Activated naive CD4-positive, alpha-beta T cell treated with anti-CD3 and anti-CD28 coated beads, Interleukin-2, amount 50 U/mL, for 72 hours (primary cell): Measurements from ENCODE around the gene PGGT1B. TPM values are rescaled to one million over a fixed set of nuclear protein-coding genes. Genes with fewer than 3 reads are reported as not detected.
A peak's percentile ranks its signal among the peaks of the same experiment; 100 is the strongest.

ENCODE experiments used
- ATAC-seq, 2 donors: fragments of 150-1000 bp; cut with Tn5 transposase; 2 replicates each; pipeline ENCODE4 v1.10.0; 2021; ENCODE audit warnings: mild to moderate bottlenecking in 2 of 2, moderate library complexity in 2 of 2
- DNase-seq, 2 donors: peaks; one replicate each; pipeline ENCODE4 v3.0.0; 2021 to 2022; ENCODE audit warnings: low spot score in 2 of 2
- H3K27ac Mint-ChIP-seq, 2 donors: one replicate each; pipeline ENCODE4 v1.8.0; 2022; ENCODE audit warnings: mild to moderate bottlenecking in 2 of 2, mixed read lengths in 2 of 2
- H3K36me3 Mint-ChIP-seq, 2 donors: one replicate each; pipeline ENCODE4 v1.8.0; 2022; ENCODE audit warnings: mixed read lengths in 2 of 2
- H3K9me3 Mint-ChIP-seq, 2 donors: one replicate each; pipeline ENCODE4 v1.8.0; 2022; ENCODE audit warnings: mixed read lengths in 2 of 2
- total RNA-seq, 2 donors: library from RNA; stranded (reverse); gene quantifications; one replicate each; pipeline ENCODE4 v1.2.3, GENCODE V29; 2022

The PGGT1B gene
- total RNA-seq, 2 donors from 2014 or later, result 39.3 to 41.5 TPM

DNA sequence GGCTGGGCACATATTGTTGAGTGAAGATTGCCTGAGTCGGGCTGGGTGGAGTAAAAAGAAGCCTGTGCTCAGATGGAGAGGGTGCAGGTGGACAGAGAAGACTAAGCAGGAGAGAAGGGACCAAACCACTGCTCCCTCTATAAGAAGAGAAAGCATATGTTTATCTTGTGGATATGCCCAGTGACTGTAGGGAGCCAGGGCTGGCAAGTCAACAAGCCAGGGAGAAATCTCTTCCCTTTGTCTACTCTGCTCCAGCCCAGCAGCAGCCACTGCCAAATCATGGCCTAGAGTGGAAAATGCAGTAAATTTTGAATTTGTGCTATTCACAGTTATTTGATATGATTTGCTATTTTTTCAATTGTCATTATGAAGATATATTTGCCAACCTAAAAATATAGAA, 59.7 kb downstream of the PGGT1B start:
- no peak for DNase-seq
- no peak for ATAC-seq
- peaks cover 0 to 4% of the 10 kb centered on the region in 2 donors for H3K9me3 Mint-ChIP-seq
- peaks cover 0 to 4% of the 10 kb centered on the region in 2 donors for H3K36me3 Mint-ChIP-seq
- H3K27ac Mint-ChIP-seq, result no peak overlapping the region

DNA sequence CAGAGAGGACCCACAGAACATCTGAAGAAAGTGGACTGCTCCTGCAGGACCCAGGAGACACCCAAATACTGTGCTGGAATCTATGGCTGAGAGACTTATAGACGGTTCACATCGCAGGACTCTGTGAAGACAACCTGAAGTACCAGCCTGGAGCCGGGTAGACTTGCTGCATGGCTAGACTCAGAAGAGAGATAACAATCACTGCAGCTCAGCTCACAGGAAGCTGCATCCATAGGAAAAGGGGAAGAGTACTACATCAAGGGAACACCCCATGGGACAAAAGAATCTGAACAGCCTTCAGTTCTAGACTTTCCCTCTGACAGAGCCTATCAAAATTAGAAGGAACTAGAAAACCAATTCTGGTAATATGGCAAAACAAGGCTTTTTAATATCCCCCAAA, 66.5 kb downstream of the PGGT1B start:
- peaks cover 0 to 4% of the 10 kb centered on the region in 2 donors for H3K9me3 Mint-ChIP-seq
- ATAC-seq, result no peak
- no peak overlapping the region for H3K27ac Mint-ChIP-seq
- H3K36me3 Mint-ChIP-seq, result peaks cover 0 to 4% of the 10 kb centered on the region in 2 donors
- no peak for DNase-seq

DNA sequence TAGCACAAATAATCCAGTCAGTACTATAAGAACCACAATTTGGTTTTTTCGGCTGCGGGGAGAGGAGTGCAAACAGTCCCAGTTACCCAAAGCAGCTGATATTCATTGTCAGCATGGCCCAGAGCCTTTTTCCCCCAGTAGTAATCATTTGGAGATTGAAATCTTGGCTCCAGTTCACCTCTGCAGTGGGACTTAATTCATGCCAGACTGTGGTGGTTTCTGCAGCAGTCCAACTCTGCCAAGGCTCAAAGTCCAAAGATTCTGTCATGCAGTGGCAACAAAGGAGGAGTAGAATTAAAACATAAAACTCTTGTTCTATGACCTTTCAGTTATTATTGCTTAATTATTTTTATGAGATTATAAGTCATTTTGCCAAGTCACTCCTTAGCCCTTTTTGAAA, 68.0 kb downstream of the PGGT1B start:
- Mint-ChIP-seq H3K27ac (no peak overlapping the region), H3K36me3 (no peaks in the 10 kb centered on the region), H3K9me3 (no peaks in the 10 kb centered on the region)
- DNase-seq (no peak), ATAC-seq (no peak)

DNA sequence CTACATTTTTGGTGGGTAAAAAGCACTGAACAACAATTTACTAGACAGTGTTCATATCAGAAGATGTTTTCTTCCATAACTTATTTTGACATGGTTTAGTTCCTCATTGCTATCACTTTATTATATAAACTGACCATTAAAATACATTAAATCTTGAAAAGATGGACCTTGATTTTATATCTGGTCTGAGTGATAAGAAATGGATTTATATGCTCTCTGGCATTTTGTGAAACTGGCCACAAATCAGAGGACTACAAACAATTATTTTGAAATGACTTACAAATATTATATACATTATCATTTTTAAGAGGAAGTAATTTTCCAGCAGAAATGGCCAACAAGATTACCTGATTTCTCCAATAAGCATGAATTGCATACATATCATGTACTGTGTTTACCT, 69.4 kb downstream of the PGGT1B start:
- ATAC-seq, result no peak
- no peak for DNase-seq
- Mint-ChIP-seq H3K9me3 (no peaks in the 10 kb centered on the region), H3K27ac (no peak overlapping the region), H3K36me3 (no peaks in the 10 kb centered on the region)

DNA sequence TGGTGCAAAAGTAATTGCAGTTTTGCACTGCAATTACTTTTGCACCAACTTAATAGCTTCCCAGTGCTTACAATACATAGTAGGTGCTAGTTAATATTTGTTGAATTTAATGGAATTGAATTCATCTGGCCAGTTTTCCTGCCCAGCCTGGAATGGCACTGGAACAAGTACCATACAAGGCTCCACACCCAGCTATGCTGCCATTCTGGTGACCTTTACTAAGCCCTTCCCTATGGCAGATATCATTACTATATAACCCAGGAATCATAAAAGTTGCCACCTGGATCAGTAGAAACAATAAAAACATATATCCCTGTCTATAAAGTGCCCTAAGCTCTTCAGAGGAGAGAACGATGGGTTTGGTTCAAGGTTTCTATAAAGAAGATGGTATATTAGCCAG, 70.6 kb downstream of the PGGT1B start:
- DNase-seq (no peak), ATAC-seq (no peak)
- Mint-ChIP-seq H3K27ac (no peak overlapping the region), H3K36me3 (no peaks in the 10 kb centered on the region), H3K9me3 (no peaks in the 10 kb centered on the region)

DNA sequence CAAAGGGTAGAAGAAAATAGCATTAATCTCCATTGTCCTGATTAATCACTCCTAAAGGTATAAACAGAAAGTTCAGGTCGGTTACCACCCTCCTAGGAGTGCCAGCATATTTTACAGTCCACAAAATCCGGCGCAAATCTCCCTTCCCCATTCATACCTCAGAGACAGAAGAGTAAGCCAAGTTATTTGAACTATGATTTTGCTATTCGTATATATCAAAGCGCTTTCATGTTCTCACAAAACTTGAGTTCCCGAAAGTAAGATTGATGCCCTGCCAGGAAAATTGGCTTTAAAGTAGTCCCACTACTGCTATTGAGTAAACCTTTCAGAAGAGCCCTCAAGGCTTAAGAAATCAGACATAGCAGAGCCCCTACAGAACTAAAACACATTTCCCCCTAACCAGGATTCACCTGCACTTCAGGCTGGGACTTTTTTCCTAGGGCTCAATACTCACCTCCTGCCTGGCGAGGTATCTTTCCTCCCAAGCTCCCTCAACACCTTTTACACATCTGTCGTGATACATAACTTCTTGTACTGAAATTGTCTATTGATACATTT, 71.1 kb downstream of the PGGT1B start:
- no peak for ATAC-seq
- Mint-ChIP-seq H3K9me3 (no peaks in the 10 kb centered on the region), H3K36me3 (no peaks in the 10 kb centered on the region)

DNA sequence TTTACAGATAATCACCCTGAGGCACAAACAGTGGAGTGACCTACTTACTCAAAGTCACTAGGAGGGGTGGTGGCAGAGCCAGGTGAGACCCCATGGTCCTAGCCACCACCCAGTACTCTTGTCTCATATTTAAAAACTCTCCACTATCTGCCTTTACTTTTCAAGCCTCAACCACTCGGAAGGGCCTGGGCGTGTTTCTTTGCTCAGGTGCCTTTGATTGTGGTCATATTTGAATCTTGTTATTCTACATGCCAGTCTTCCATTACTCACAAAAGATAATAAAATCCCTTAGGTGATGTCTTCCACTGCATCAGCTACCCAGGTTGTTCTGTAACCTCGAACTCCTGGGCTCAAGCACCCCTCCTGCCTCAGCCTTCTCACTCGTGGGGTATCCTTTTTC, 72.3 kb downstream of the PGGT1B start:
- no peak for DNase-seq
- no peaks in the 10 kb centered on the region for H3K9me3 Mint-ChIP-seq
- no peak for ATAC-seq
- no peaks in the 10 kb centered on the region for H3K36me3 Mint-ChIP-seq
- no peak overlapping the region for H3K27ac Mint-ChIP-seq

More for the DNA sequence above, 71.1 kb downstream of the PGGT1B start:
- H3K27ac Mint-ChIP-seq, result no peak overlapping the region
- no peak for DNase-seq

DNA sequence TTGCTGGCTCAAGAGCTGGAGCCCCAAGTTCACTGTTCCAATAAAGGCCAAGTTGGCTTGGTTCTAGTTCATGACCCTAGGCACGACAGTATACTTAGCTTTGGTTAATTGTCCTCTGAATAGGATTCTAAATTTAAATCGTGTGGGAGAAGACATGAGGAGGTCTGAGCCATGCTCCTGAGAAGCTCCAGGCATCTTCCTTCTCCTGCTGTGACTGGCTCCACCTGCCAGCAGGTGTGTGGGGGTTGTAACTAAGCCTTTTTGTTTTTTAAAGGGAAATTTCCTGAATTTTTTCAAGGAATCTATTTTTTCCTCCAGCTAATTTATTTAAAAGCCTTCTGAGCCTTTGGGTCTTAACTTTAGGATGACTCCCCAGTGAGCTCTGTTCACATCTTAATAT, 72.8 kb downstream of the PGGT1B start:
- H3K9me3 Mint-ChIP-seq, result no peaks in the 10 kb centered on the region
- no peak for DNase-seq
- H3K36me3 Mint-ChIP-seq, result no peaks in the 10 kb centered on the region
- no peak for ATAC-seq
- no peak overlapping the region for H3K27ac Mint-ChIP-seq

DNA sequence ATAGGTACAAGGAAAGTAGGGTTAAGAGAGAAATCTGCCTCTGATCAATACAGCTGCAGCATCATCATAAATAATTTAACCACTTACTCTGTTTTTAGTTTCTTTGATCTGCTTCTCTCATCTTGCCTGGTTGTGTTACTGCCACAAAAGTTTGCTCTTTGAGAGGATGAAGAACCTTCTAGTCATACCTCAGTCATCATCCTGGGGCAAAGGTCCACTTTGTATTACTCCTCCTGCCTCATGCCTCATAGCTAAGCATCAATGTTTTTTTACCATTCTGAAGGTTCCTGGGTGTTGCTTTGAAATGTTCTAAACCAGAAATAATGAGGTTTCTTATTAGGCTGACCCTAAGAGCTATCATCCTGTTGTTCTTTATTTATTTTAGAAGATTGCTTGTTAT, 75.9 kb downstream of the PGGT1B start:
- ATAC-seq (no peak), DNase-seq (no peak)
- no peaks in the 10 kb centered on the region for H3K36me3 Mint-ChIP-seq
- H3K27ac Mint-ChIP-seq, result no peak overlapping the region
- H3K9me3 Mint-ChIP-seq, result no peaks in the 10 kb centered on the region

DNA sequence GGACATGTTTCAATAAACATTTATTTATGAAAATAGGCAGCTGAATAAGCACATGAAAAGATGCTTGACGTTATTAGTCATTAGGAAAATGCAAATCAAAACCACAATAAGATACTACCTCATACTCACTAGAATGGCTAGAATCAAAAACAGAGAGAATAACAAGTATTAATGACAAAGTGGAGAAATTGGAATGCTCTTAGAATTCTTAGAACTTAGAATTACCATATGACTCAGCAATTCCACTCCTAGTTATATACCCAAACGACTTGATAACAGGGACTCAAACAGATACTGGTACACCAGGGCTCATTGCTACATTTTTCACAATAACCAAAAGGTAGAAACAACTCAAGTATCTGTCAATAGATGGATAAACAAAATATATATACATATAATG, 77.9 kb downstream of the PGGT1B start:
- ATAC-seq, result peak in 1 of 2 donors; percentile 53
- H3K27ac Mint-ChIP-seq, result no peak overlapping the region

DNA sequence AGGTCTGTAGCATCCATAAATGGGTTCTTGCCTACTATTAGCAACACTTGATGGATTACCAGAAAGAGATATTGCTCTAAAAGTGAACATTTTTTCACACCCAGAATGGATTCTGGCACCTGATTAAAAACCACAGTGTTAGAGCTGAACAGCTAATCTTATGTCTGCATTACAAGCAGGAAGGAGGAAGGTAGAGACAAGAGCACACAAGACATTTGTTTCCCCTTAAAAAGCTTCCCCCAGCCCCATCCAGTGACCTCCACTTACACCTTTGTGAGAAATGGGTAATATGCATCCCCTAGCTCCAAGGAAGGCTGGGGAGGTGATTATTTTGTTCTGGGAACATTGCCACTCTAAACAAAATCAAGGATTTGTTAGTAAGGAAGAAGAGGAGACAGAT, 80.9 kb downstream of the PGGT1B start:
- ATAC-seq (no peak), DNase-seq (no peak)
- Mint-ChIP-seq H3K9me3 (no peaks in the 10 kb centered on the region), H3K27ac (no peak overlapping the region), H3K36me3 (peaks cover 0 to 22% of the 10 kb centered on the region in 2 donors)

More for the DNA sequence above, 77.9 kb downstream of the PGGT1B start:
- no peaks in the 10 kb centered on the region for H3K9me3 Mint-ChIP-seq
- no peak for DNase-seq
- H3K36me3 Mint-ChIP-seq, result peaks cover 0 to 11% of the 10 kb centered on the region in 2 donors

DNA sequence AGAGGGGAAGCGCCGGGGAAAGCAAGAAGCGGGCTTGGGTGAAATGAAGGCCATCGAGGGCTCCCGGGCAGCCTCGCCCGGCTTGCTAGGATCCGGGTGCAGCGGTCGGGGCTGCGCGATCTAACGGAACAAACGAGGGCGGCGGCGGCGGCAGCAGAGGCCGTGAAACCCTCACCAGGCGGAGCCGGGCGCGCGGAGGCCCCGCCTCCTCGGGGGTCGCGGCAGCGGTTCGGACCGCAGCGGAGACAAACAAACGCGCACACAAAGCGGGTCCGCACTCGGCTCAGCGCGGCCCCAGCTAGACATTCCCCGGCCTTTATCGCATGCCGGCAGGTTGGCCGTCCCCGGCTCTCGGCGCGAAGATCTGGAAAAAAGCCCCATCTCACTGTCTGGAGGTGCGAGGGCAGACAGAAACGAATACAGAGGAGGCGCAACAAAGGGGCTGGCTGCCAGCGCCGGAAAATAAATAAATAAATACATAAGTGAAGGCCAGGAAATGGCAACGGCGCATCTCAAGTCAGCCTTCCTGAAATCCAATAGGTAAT, 82.4 kb downstream of the PGGT1B start:
- ATAC-seq, result peak in 1 of 2 donors; percentile 69

DNA sequence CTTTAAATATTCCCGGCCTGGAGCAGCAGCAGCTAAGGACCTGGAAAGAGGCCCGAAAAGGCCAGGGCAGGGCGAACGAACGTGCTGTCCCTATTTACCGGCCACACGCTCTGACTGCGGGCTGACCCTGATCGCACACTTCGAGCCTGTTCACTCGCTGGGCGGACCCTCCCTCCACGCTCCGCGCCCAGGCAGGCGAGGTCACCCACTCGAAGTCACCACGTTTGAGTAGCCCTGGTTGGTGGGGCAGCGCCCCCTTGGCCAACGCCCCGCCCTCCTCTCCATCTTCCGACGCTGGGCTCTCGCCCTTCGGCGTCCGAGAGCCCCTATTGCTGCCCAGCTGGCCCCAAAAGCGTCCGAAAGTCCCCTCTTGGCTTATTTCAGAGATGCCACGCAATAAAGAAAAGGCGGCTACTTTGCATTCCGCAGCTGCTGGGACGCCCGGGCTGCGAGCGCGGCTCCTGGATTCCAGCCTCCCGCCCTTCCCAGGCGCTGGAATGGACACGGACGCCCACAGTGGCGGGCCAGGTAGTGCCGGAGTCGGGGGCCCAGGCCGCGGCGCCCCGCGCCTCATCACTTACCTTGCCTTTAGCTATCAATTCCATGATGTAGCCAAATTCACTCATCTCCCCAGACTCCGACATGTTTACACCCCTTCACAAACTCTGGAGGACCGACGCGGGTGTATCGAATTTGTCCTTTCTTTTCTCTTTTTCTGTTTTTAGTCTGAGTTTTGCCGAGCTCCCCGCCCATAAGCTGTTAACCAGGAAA, 83.1 kb downstream of the PGGT1B start:
- Mint-ChIP-seq H3K36me3 (peaks cover 0 to 22% of the 10 kb centered on the region in 2 donors), H3K9me3 (no peaks in the 10 kb centered on the region), H3K27ac (peak overlapping the region in 1 of 2 donors; percentile 65)
- ATAC-seq, result peak in 1 of 2 donors; percentile 60
- DNase-seq, result no peak

More for the DNA sequence above, 82.4 kb downstream of the PGGT1B start:
- Mint-ChIP-seq H3K27ac (peak overlapping the region in 1 of 2 donors; percentile 65), H3K36me3 (peaks cover 0 to 22% of the 10 kb centered on the region in 2 donors), H3K9me3 (no peaks in the 10 kb centered on the region)
- DNase-seq, result peak in 1 of 2 donors; percentile 35

DNA sequence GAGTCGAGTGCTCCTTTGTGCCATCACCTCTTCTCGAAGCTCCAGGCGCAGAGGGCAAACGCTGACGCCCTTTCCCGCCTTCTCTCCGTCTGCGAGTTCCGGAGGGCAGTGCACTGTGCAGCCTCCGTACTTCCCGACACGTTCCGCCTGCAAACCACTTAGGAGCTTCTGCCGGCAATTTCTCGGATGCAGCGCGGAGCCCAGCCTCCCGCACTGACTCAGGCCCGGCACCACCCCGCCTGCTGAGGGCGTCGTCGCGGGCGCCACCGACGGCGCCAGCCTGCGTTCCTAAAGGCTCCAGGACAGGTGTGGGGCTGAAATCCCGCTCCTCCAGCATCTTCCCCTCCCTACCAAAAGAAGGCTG, 83.7 kb downstream of the PGGT1B start:
- ATAC-seq (no peak), DNase-seq (no peak)
- Mint-ChIP-seq H3K9me3 (no peaks in the 10 kb centered on the region), H3K36me3 (peaks cover 0 to 22% of the 10 kb centered on the region in 2 donors), H3K27ac (no peak overlapping the region)

DNA sequence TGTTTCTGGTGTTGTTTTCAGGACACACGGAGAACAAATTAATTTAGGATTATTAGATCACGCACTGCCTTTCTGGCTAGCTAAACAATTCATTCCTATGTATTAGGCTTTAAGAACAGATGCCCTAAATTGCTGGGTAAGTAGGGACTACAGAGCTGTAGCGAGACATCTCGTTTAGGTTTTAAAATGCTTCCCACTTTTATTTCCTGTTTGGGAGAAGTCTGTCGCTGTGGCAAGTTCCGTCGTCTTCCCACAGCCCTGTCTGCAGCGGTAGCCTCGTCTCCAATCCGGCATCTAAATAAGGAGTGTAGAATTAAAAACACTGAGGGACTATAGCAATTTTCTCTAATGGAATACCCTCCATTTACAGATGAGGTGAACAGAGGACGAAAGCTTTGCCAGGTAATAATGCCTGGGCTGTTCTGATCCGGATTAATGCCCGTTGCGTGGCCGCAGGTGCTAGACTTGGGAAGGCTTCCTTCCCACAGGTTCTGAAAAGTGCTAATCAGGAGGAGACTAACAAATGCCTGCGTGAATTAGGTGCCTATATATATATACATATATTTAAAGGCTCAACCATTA, 91.7 kb downstream of the PGGT1B start:
- Mint-ChIP-seq H3K36me3 (peaks cover 26% of the 10 kb centered on the region in 2 donors), H3K27ac (no peak overlapping the region), H3K9me3 (peaks cover 0 to 8% of the 10 kb centered on the region in 2 donors)
- DNase-seq (no peak), ATAC-seq (no peak)

DNA sequence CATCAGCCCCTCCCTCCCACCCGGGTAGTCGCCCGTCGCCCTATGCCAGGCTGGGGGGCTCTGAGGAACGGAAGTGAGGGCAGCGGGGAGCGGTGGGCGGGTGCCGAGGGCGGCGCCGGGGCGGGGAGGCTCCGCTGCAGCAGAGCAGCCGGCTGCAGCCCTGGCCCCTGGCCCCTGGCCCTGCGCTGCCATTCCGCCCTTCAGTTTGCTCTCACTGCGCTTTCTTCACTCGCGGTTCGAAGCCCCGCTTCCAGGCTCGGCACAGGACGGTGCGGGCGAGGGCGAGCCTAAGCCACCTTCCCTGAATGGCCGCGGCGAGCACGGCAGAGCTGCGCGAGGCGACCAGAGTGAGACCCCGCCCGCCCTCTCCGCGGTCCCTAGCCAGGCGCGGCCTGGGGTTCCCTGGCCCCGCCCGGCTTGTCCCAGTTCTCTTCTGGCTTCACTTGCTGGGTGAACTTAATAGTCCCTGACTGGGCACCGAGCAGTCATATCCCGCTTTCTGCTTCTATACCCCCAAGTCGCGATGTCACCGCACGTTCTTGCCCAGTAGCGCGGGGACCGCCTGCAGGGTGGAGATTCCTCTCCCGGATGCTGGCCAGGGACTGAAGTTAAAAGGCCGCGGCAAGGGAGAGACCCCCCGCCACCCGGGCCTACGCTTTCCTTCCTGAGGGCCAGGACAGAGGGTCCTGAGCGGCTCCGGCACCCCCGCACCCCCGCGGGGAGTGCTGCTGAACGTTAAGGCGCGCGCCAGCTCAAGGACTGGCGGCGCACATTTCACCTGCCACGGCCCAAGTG, 92.3 kb downstream of the PGGT1B start:
- peak; percentile 50 to 65 for ATAC-seq
- H3K27ac Mint-ChIP-seq, result no peak overlapping the region
- DNase-seq, result no peak
- peaks cover 26% of the 10 kb centered on the region in 2 donors for H3K36me3 Mint-ChIP-seq
- peaks cover 0 to 8% of the 10 kb centered on the region in 2 donors for H3K9me3 Mint-ChIP-seq
